GM12864 (cell line): ENCODE results near the gene PTBP1.

Experiments
- DNase-seq: peaks from one replicate; pipeline ENCODE4 v3.0.0-alpha.2; 2011; ENCODE audit warnings: low read depth
- H3K4me3 ChIP-seq: 2 replicates; pipeline ENCODE4 v1.5.1; 2011; ENCODE audit warnings: mild to moderate bottlenecking, low read depth, low read length, control low read depth
- CTCF ChIP-seq: IDR thresholded peaks from 2 replicates; pipeline ENCODE4 v1.5.1; 2011; ENCODE audit warnings: low read depth, mild to moderate bottlenecking, moderate library complexity, low read length, control low read depth, inconsistent platforms; ENCODE audit errors: missing control alignments

Gene PTBP1

GRCh38 chr19:797528-798414 is 519 bp downstream of the PTBP1 start:
- H3K4me3 ChIP-seq = peak overlapping the region; percentile 99
- DNase-seq = peak; percentile 49
- no peak for TF ChIP-seq CTCF

GRCh38 chr19:798415-799075 is 1.3 kb downstream of the PTBP1 start:
- peak overlapping the region; percentile 99 for H3K4me3 ChIP-seq
- no peak for TF ChIP-seq CTCF
- DNase-seq = no peak

- DNase-seq = no peak
- peak overlapping the region; percentile 99 for H3K4me3 ChIP-seq
These were observed 2.0 kb downstream of the PTBP1 start for GRCh38 chr19:799076-799881.

GRCh38 chr19:800360-801029 is 3.2 kb downstream of the PTBP1 start:
- peak overlapping the region; percentile 99; the same call in 1 of the 2 replicates for H3K4me3 ChIP-seq
- DNase-seq = no peak
- TF ChIP-seq CTCF = no peak

More at GRCh38 chr19:799076-799881, 2.0 kb downstream of the PTBP1 start:
- peak; percentile 1 for TF ChIP-seq CTCF

GRCh38 chr19:801030-801860 is 4.0 kb downstream of the PTBP1 start:
- TF ChIP-seq CTCF = no peak
- no peak overlapping the region for H3K4me3 ChIP-seq
- DNase-seq = no peak

GRCh38 chr19:801861-802497 is 4.7 kb downstream of the PTBP1 start:
- no peak overlapping the region for H3K4me3 ChIP-seq
- no peak for TF ChIP-seq CTCF

More at GRCh38 chr19:801861-802497, 4.7 kb downstream of the PTBP1 start:
- no peak for DNase-seq
